HCT116 (cell line): ENCODE measurements around the gene APOA1.

Experiments used
- ATF3 ChIP-seq: IDR thresholded peaks from 2 replicates; pipeline ENCODE4 v1.6.1; 2012
- CEBPB ChIP-seq: IDR thresholded peaks from 2 replicates; pipeline ENCODE4 v1.6.1; 2012; ENCODE audit warnings: low read depth
- ELF1 ChIP-seq: IDR thresholded peaks from 2 replicates; pipeline ENCODE4 v1.6.1; 2012; ENCODE audit warnings: low read depth, borderline replicate concordance
- EZH2 ChIP-seq: fragments of 200-600 bp; sonication (generic); IDR thresholded peaks from 2 replicates; pipeline ENCODE4 v1.6.1; 2017; ENCODE audit warnings: antibody characterized with exemption, mixed run types
- EZH2phosphoT487 ChIP-seq: fragments of 200-600 bp; IDR thresholded peaks from 2 replicates; pipeline ENCODE4 v1.6.1; 2018; ENCODE audit warnings: antibody characterized with exemption, borderline replicate concordance
- POLR2A ChIP-seq: IDR thresholded peaks from 2 replicates; pipeline ENCODE4 v1.7.0; 2011; ENCODE audit warnings: borderline replicate concordance; ENCODE audit not compliant: insufficient read depth, insufficient read length; ENCODE audit errors: extremely low read depth
- POLR2AphosphoS5 ChIP-seq: IDR thresholded peaks from 2 replicates; pipeline ENCODE4 v1.6.1; 2011; ENCODE audit warnings: mild to moderate bottlenecking, low read depth, low read length, moderate library complexity
- SIN3A ChIP-seq: IDR thresholded peaks from 2 replicates; pipeline ENCODE4 v1.6.1; 2012; ENCODE audit warnings: low read depth
- SP1 ChIP-seq: IDR thresholded peaks from 2 replicates; pipeline ENCODE4 v1.6.1; 2012; ENCODE audit warnings: low read depth
- ZNF274 ChIP-seq: fragments of 200-500 bp; sonication (Bioruptor generic); IDR thresholded peaks from 2 replicates; pipeline ENCODE4 v1.6.1; 2014; ENCODE audit warnings: mild to moderate bottlenecking, low read depth, low read length, inconsistent platforms
- TF ChIP-seq, protein P1 (sequence below), 3 experiments: fragments of 200-600 bp in 1 of 3; sonication (generic) in 1 of 3; IDR thresholded peaks in 2 of 3; conservative IDR thresholded peaks in 1 of 3; 2 replicates each; pipeline ENCODE4 v1.5.1; 2012 to 2017; ENCODE audit warnings: low read depth in 2 of 3, low read length in 2 of 3, antibody characterized with exemption in 1 of 3, borderline replicate concordance in 1 of 3, control low read depth in 1 of 3, mild to moderate bottlenecking in 1 of 3, mixed read lengths in 1 of 3, mixed run types in 1 of 3, moderate library complexity in 1 of 3; ENCODE audit not compliant: insufficient read depth in 1 of 3
- TF ChIP-seq, protein P2 (sequence below): IDR thresholded peaks from 2 replicates; pipeline ENCODE4 v1.6.1; 2012; ENCODE audit warnings: low read depth

- TF ChIP-seq POLR2A (no peak), EZH2 (no peak), ATF3 (no peak), POLR2AphosphoS5 (no peak), SP1 (no peak), ZNF274 (no peak), CEBPB (no peak), EZH2phosphoT487 (no peak), SIN3A (no peak), ELF1 (no peak)
- TF ChIP-seq, protein P1, sequence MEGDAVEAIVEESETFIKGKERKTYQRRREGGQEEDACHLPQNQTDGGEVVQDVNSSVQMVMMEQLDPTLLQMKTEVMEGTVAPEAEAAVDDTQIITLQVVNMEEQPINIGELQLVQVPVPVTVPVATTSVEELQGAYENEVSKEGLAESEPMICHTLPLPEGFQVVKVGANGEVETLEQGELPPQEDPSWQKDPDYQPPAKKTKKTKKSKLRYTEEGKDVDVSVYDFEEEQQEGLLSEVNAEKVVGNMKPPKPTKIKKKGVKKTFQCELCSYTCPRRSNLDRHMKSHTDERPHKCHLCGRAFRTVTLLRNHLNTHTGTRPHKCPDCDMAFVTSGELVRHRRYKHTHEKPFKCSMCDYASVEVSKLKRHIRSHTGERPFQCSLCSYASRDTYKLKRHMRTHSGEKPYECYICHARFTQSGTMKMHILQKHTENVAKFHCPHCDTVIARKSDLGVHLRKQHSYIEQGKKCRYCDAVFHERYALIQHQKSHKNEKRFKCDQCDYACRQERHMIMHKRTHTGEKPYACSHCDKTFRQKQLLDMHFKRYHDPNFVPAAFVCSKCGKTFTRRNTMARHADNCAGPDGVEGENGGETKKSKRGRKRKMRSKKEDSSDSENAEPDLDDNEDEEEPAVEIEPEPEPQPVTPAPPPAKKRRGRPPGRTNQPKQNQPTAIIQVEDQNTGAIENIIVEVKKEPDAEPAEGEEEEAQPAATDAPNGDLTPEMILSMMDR (IDR thresholded peaks at IDR 0.05 in 2 of 3, conservative IDR thresholded peaks at IDR 0.05 in 1 of 3; ENCODE audit: borderline replicate concordance in 1 of 3, insufficient read depth in 1 of 3, low read depth in 2 of 3, low read length in 2 of 3): no peak
- TF ChIP-seq, protein P2, sequence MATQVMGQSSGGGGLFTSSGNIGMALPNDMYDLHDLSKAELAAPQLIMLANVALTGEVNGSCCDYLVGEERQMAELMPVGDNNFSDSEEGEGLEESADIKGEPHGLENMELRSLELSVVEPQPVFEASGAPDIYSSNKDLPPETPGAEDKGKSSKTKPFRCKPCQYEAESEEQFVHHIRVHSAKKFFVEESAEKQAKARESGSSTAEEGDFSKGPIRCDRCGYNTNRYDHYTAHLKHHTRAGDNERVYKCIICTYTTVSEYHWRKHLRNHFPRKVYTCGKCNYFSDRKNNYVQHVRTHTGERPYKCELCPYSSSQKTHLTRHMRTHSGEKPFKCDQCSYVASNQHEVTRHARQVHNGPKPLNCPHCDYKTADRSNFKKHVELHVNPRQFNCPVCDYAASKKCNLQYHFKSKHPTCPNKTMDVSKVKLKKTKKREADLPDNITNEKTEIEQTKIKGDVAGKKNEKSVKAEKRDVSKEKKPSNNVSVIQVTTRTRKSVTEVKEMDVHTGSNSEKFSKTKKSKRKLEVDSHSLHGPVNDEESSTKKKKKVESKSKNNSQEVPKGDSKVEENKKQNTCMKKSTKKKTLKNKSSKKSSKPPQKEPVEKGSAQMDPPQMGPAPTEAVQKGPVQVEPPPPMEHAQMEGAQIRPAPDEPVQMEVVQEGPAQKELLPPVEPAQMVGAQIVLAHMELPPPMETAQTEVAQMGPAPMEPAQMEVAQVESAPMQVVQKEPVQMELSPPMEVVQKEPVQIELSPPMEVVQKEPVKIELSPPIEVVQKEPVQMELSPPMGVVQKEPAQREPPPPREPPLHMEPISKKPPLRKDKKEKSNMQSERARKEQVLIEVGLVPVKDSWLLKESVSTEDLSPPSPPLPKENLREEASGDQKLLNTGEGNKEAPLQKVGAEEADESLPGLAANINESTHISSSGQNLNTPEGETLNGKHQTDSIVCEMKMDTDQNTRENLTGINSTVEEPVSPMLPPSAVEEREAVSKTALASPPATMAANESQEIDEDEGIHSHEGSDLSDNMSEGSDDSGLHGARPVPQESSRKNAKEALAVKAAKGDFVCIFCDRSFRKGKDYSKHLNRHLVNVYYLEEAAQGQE: no peak
Observed at GRCh38 chr11:116814502-116814901, 22.9 kb downstream of the APOA1 start.
